Stimulated activated CD8-positive, alpha-beta memory T cell treated with anti-CD3 and anti-CD28 coated beads, Interleukin-4, amount 100 ng/mL, for 24 hours (primary cell): ENCODE measurements around the gene CDK10.
"Not testable (repeated sequence)": the region's sequence is repeated elsewhere in the genome, so short reads cannot be mapped to it uniquely, and the experiment has no call there.

ENCODE experiments used
- DNase-seq: peaks from one replicate; pipeline ENCODE4 v3.0.0-alpha.2; 2020; ENCODE audit warnings: low read depth

CDK10 gene, protein sequence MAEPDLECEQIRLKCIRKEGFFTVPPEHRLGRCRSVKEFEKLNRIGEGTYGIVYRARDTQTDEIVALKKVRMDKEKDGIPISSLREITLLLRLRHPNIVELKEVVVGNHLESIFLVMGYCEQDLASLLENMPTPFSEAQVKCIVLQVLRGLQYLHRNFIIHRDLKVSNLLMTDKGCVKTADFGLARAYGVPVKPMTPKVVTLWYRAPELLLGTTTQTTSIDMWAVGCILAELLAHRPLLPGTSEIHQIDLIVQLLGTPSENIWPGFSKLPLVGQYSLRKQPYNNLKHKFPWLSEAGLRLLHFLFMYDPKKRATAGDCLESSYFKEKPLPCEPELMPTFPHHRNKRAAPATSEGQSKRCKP

DNA sequence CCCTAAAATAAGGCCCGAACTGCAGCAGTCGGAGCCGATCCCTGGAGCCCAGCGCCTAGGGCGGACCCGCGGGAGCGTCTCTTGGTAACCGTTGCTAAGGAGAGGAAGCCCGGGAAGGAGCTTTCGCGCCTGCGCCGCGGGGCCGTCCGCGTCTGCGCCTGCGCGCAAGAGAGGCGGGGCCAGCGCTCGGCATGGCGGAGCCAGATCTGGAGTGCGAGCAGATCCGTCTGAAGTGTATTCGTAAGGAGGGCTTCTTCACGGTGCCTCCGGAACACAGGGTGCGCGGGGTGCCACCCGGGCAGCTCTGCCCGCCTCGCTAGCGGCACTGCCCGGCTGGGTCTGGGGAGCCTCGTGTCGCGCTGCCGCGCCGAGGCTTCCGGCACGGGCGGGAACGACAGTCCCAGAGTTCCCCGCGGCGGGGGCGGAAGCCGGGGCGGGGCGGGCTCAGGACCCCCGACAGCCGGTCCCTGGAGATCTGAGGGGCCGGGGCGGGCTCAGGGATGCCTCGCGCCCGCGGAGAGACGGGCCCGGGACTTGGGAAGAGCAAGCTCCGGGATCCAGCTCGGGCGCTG is at the start of gene CDK10:
TSS of gene CDK10 (plus strand) at position 170 of the 572 bp plus-strand sequence. CDS start at position 192, 22 bp downstream.
- peak; percentile 89 for DNase-seq

DNA sequence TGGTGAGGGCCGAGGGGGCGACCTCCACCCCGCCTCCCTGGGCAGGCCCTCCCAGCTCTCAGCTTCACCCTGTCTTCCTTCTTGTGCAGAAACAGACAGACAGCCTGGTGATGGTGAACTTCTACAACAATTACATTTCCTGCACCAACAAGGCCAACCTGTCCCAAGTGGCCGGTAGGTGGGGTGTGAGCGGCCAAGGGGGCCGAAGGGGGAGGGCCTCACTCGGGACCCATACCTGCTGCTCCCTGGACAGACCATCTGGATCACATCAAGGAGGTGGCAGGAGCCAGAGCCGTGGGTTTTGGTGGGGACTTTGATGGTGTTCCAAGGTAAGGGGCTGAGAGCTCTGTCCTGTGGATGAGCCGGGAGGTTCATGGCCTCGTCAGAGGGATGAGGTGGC is 49.1 kb upstream of the CDK10 start:
- DNase-seq = no peak

DNA sequence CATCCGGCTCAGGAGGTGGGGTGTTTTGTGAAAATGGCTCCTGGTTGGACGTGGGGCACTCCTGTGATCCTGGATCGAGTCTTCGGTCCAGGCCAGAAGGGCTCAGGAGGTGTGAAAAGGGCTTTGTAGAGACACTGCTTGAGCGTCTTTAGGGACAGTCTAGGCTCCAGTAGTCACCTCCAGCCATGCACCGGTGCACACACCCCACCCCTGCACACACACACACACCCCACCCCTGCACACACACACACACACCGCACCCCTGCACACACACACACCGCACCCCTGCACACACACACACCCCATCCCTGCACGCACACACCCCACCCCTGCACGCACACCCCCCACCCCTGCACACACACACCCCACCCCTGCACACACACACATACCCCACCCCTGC is 48.0 kb upstream of the CDK10 start:
- DNase-seq = no peak

DNA sequence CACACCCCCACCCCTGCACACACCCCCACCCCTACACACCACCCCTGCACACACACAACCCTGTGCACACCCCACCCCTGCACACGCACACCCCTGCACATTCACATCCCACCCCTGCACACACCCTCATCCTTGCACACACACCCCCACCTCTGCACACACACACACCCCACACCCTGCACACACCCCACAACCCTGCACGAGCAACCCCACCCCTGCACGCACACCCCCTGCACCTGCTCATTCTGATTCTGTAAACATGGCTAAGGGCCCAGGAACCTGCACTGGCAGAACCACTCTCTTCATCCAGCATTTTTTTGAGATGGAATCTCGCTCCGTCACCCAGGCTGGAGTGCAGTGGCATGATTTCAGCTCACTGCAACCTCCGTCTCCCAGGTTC is 47.1 kb upstream of the CDK10 start:
- DNase-seq = no peak

DNA sequence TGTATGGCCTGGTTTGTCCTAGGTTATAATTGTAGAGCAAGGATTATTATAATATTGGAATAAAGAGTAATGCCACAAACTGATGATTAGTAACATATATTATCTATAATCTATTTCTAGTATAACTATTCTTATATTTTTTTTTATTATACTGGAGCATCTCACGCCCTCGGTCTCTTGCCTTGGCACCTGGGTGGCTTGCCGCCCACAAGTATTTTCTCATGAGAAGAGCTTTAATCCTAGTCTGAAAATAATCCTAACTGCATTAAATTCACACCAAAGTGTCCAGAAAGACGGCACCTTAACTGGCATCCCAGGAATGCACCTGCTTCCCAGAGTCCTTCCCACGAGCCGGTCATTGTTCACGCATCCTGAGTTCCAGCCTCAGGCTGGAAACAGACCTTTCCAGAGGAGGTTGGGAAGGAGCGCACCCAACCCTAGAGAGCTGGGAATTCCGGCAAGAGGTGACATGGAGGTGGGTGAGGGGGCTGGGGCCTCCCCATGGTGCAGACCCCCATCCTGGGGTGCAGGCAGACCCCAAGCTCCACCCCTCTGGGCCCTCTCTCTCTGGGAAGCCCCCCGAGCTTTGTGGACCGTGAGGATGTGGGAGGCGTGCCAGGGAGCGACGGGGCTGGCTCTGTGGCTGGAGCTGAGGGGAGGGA is 44.9 kb upstream of the CDK10 start:
- DNase-seq = no peak

DNA sequence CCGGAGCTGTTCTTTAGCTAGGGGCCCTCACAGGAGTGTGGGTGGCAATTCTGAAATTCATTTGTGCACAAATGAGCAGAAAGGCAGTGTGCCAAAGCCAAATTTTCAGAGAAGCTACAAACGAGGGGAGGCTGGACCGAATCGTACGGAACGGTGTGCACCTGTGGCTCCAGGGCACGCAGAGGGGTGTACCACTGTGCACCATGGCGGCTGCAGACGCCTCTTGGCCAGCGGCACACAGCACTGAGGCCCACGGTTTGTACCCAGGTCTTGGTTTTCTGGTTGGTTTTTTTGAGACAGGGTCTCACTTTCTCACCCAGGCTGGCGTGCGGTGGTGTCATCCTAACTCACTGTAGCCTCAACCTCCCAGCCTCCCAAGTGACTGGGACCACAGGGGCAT is 43.9 kb upstream of the CDK10 start:
- DNase-seq = no peak

DNA sequence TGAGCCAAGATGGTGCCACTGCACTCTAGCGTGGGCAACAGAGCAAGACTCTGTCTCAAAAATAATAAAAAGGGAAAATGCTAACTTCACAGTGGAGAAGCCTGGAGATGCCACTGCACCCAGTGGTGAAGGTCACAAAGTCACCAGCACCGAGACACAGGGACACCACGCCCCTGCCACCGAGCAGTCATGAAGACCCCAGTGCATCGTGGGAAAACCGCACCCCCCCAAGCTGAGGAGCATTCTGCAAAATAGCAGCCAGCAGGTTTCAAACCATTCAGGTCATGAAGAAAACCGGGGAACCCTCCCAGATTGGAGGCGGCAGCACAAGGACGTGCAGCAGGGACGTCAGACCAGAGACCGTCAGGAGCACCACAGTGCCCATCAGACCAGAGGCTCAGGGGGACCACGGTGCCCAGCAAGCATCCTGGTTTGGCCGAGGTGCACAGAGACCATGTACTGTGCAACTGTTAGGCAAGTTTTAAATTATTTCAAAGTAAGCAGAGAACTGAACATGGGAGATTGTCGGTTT is 42.7 kb upstream of the CDK10 start:
- DNase-seq = no peak

DNA sequence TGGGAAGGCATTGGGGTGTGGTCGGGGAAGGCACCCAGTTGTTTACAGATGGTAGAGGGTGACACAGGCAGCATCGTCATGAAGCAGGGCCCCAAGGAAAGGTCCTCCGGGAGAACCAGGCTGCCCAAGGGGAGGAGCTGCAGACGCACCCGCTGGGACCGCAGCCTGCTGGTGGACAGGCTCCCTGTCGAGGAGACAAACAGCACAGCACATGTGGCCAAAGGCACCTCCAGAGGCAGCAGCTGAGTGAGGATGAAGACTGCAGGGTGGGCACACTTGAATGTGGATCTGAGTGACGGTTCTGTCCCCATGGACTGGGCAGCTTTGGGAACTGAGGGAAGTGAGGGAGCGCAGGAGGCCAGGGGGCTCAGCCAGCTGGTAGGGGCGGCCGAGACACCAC is 41.4 kb upstream of the CDK10 start:
- no peak for DNase-seq

DNA sequence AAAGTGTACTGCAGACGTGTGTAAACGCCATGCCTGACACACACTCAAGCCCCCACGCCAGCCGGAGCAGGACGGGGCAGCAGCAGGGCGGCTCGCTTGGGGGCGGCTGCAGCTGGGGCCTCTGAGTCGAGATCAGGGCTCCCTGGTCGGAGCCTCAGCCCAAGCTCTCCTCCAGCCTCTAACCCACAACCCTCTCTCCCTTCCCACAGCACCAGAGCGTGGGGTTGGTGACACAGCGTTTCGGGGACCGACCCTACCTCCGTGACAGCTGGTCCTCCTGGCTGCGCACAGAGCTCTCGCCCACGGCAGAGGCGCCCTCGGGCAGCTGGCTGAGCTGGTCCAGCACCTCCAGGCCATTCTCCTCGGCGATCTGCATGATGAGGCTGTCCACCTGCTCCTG is 40.2 kb upstream of the CDK10 start:
- no peak for DNase-seq

DNA sequence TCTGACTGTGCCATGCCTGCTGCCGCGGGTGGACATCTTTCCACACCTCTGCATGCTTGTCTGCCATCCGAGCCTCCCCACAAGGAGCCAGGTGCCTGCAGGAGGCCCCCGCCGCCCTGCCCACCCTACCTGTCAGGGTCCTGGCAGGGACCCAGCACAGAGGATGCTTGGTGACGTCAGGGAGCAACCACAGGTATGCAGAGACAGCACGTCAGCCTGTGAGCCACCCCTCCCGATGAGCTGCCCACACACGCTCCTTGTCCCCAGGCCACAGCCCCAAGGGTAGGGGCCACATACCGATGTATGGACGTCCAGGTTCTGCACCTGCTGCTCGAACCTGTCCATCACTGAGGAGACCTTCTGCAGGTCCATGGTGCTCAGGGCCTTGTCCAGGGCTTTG is 39.6 kb upstream of the CDK10 start:
- no peak for DNase-seq

DNA sequence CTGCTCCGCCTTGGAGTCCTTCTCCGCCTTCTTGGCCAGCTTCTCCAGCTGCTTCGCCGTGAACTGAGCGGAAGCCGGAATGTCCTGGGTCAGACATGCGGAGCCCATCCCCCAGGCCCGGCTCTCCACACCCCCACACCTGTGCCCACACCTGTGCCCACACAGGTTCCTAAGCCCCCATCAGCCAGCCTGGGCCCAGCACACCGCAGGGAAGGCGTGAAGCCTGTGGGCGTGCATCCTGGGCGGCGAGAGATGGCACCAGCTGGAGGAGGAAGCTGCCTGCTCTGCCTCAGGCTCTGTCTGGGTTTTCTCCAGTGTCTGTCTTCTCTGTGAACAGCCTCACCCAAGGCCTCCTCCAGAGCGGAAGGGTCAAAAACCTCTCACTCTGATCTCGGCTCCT is 34.9 kb upstream of the CDK10 start:
- no peak for DNase-seq

DNA sequence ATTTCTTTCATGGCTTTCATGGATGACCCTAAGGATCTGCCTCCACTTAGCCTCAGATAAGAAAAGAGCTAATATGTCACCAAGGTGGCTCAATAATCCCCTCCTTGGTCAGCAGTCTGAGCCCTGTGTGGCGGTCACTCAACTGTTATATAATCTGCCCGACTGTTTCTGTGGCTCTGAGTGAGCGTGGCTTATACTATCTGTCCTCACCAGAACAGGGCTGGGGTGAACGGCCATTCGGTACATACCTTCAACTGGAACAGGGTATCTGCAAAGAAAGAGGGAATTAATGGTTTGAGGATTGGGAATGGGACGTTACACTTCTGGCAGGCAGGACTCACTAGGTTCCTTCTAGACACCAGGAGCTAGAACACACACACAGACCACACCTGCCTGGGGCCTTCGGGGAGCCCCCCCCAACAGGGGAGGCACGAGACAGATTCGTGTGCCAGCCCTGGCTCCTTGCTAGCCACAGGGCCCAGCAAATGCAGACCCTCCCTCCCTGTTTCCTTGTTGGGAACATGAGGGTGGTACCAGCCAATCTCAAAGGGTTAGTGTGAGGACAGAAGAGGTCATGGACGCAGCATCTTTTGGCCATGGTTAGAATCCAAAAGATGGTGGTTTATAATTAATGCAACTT is 32.7 kb upstream of the CDK10 start:
- no peak for DNase-seq

DNA sequence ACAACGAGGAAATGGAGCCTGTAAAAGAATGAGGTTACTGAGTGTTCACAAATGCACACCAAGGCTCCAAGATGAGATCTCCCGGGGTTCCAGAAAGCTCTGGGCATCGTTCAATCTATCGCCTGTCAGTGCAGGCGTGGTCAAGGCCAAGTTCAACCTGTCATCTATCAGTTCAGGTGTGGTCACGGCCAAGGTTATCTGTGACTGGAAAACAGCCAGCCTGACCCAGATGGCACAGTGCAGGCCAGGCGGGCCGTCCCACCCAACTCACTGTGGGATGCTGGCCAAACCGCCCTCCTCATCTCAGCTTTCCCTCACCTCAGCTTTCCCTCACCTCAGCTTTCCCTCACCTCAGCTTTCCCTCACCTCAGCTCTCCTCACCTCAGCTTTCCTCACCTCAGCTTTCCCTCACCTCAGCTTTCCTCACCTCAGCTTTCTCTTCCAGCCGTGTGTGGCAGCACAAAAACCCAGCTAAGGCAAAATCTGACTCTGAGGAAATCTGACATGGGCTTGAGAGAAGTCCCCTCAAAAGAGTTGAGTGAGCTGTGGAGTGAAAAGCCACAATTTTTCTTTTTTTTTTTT is 31.3 kb upstream of the CDK10 start:
- no peak for DNase-seq

DNA sequence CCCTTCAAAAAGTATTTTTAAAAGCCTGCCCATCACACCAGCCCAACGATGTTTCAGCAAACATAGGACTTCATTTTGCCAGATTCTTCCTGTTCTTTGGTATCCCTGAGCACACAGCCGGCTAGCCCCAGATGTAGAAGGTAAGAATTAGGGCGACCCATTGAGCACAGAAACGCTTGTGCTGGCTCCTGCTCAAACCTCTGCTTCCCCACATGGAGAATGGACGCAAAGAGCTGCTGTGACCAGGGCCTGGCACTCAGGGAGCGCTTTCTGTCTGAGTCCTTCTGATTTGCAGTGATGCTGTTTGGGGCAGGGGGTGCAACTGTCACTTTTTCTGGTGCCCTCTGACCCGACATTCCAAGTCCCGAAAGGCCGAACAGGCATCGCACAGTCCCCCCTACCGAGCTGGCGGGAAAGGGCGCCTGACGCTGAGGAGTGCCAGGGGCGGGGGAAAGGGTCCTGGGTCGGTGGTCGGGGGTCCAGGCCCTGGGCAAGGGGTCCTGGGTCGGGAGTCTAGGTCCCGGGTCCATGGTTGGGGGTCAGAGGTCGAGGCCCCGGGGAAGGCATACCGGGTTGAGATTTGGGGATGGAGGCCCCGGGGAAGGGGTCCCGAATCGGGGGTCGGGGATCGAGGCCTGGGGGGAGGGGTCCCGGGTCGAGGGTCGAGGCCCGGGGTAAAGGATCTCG is 29.9 kb upstream of the CDK10 start:
- no peak for DNase-seq

DNA sequence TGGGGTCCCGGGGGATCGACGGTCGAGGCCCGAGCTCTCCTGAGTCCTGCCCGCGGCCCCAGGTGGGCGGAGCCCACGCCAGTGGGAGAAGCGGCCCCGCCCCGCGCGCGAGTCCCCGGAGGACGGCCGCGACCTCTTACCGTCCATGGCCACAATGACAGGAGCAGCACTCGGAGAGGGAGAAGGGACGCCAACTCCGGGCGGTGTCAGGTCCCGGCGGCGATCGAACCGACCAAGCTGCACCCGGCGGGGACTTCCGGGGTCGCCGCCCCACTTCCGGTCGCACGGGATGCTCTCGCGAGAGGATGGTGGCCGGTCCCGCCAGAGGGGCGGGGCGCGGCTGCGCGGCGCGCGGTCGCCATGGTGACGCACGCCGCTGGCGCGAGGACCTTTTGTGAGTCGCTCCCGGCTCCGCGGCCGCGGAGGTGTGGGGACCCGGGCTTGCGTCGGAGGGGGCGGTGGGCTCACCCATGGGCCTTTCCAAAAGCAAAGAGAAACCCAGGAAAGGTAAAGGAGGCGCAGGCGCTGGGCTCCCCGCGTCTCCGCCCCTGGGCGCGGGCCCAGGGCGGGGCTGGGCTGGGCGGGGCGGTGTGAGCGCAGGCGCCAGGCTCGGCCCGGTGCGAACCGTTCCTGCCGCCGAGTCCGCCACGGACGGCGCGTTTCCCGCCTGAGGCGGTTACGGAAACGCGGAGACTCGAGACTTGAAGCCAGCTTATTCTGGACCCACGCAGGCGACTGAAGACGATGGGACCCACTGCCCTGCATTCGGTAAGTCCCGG is 28.9 kb upstream of the CDK10 start, which contains the start of the genes CHMP1A and SPATA33:
TSS of gene CHMP1A (minus strand) at position 267 of the 779 bp plus-strand sequence. CDS start at position 147, 120 bp downstream.
TSS of gene SPATA33 (plus strand) at position 395 of the 779 bp plus-strand sequence. CDS start at position 471, 76 bp downstream.
- DNase-seq = peak; percentile 88

DNA sequence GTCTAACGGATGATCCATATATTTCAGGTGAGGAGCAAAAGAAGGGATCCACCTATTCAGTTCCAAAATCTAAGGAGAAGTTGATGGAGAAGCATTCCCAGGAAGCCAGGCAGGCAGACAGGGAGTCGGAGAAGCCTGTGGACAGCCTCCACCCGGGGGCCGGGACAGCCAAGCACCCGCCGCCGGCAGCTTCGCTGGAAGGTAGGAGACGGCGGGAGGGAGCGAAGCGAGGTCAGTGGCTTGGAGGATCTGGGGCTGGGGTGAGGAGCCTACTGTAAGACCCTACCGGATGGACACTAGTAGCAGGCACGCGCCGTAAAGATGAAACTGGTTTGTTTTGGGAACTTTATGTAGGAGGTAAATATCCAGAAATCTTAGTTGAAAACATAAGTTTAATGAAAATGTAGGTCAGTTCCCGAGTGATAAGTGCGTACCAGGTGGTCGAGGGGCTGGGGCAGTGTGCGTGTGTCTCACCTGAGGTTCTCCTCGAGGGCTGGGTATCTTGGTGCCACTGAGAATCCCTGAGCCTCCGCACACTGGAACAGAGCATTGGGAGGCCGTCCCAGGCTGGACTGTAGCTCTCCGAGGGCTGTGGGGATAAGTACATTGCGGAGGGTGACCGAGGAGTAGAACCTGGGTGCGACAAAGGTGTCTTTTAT is 28.1 kb upstream of the CDK10 start:
- no peak for DNase-seq

DNA sequence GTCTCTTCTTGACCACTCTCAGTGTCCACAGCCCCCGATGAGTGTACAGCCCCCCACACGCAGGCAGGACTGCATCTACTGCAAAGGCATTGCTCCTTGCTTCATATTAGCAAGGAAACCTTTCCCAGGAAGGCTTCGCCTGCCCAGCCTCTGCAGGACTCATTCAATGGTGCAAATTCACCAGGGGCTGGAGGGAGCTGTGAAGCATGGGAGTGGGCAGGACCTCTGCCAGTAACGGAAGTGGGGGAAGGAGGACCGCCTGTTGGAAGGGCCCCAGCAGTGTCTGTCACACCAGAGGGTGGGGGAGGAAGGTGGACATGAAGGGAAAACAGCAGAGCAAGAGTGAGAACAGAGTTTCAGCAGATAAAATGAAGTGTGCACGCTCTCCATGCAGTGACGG is 26.3 kb upstream of the CDK10 start:
- no peak for DNase-seq

DNA sequence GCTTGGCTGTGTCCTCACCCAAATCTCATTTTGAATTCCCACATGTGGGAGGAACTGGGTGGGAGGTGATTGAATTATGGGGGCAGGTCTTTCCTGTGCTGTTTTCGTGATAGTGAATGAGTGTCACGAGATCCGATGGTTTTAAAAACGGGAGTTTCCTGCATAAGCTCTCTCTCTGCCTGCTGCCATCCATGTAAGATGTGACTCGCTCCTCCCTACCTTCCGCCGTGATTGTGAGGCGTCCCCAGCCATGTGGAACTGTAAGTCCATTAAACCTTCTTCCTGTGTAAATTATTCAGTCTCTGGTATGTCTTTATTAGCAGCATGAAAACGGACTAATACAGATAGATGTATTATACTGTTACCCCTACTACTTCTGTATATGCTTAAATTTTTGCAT is 25.3 kb upstream of the CDK10 start:
- DNase-seq = no peak

DNA sequence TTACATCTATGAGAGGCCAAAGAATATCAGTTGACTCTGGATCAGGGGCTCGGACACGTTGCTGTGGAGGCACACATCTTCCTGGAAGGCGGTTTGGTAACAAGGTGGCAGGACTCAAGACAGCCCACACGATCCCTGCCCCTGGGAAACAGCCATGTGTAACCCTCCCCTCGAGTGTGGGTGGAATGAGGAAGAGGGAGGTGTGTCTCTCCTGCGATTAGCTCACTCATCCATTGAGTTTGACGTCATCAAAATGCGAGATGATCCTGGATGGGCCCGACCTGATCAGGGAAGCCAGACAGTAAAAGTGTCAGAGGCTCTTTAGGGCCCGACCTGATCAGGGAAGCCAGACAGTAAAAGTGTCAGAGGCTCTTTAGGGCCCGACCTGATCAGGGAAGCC is 22.3 kb upstream of the CDK10 start:
- not testable (repeated sequence) for DNase-seq

DNA sequence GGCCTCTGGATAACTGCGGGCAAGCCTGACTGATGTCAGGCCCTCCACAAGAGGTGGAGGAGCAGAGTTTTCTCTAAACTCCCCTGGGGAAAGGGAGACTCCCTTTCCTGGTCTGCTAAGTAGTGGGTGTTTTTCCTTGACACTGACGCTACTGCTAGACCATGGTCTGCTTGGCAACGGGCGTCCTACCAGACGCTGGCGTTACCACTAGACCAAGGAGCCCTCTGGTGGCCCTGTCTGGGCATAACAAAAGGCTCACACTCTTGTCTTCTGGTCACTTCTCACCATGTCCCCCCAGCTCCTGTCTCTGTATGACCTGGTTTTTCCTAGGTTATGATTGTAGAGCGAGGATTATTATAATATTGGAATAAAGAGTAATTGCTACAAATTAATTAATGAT is 19.5 kb upstream of the CDK10 start:
- not testable (repeated sequence) for DNase-seq
